H9 (cell line): ENCODE measurements around the gene CCDC40. TPM values are rescaled to one million over a fixed set of nuclear protein-coding genes. Genes with fewer than 3 reads are reported as not detected.

Experiments used
- DNase-seq: peaks from one replicate; pipeline ENCODE4 v3.0.0-alpha.2; 2017
- H2AFZ ChIP-seq: one replicate; pipeline ENCODE4 v1.6.1; 2013; ENCODE audit warnings: mild to moderate bottlenecking, low read length, control low read depth, moderate library complexity
- H2AK5ac ChIP-seq: 2 replicates; pipeline ENCODE4 v1.6.1; 2013; ENCODE audit warnings: low read length, control low read depth, mixed read lengths; ENCODE audit not compliant: insufficient read length
- H2BK120ac ChIP-seq: one replicate; pipeline ENCODE4 v1.6.1; 2013; ENCODE audit warnings: low read depth, mild to moderate bottlenecking, low read length, control low read depth, inconsistent platforms; ENCODE audit not compliant: poor library complexity, severe bottlenecking
- H2BK12ac ChIP-seq: 2 replicates; pipeline ENCODE4 v1.6.1; 2013; ENCODE audit warnings: low read length, control low read depth, mixed read lengths, low read depth; ENCODE audit not compliant: insufficient read length
- H2BK15ac ChIP-seq: 2 replicates; pipeline ENCODE4 v1.6.1; 2013; ENCODE audit warnings: low read depth, low read length, control low read depth
- H2BK20ac ChIP-seq: one replicate; pipeline ENCODE4 v1.6.1; 2013; ENCODE audit warnings: low read depth, mild to moderate bottlenecking, low read length, control low read depth, inconsistent platforms; ENCODE audit not compliant: poor library complexity, severe bottlenecking
- H2BK5ac ChIP-seq: 2 replicates; pipeline ENCODE4 v1.6.1; 2013; ENCODE audit warnings: low read length, control low read depth, mixed read lengths; ENCODE audit not compliant: insufficient read length
- H3K14ac ChIP-seq: 2 replicates; pipeline ENCODE4 v1.6.1; 2013; ENCODE audit warnings: low read length, control low read depth; ENCODE audit not compliant: insufficient read depth
- H3K18ac ChIP-seq: 2 replicates; pipeline ENCODE4 v1.6.1; 2013; ENCODE audit warnings: low read depth, mild to moderate bottlenecking, mixed read lengths, low read length, control low read depth; ENCODE audit not compliant: insufficient read length
- H3K23ac ChIP-seq: 2 replicates; pipeline ENCODE4 v1.6.1; 2013; ENCODE audit warnings: low read length, control low read depth, mixed read lengths, low read depth; ENCODE audit not compliant: insufficient read length
- H3K23me2 ChIP-seq: 2 replicates; pipeline ENCODE4 v1.6.1; 2013; ENCODE audit warnings: low read depth, mild to moderate bottlenecking, mixed read lengths, low read length, control low read depth; ENCODE audit not compliant: insufficient read length, poor library complexity, severe bottlenecking
- H3K27ac ChIP-seq: 2 replicates; pipeline ENCODE4 v1.5.1; 2013; ENCODE audit warnings: low read length, control low read depth, mixed read lengths, low read depth; ENCODE audit not compliant: insufficient read length
- H3K27me3 ChIP-seq: 2 replicates; pipeline ENCODE4 v1.6.1; 2013; ENCODE audit warnings: low read length, control low read depth, inconsistent platforms; ENCODE audit not compliant: insufficient read depth
- H3K4ac ChIP-seq: 2 replicates; pipeline ENCODE4 v1.6.1; 2013; ENCODE audit warnings: low read depth, mild to moderate bottlenecking, control low read depth, inconsistent platforms, low read length, moderate library complexity
- H3K4me1 ChIP-seq: 2 replicates; pipeline ENCODE4 v1.6.1; 2013; ENCODE audit warnings: low read length, control low read depth, inconsistent platforms; ENCODE audit not compliant: insufficient read depth
- H3K4me2 ChIP-seq: 2 replicates; pipeline ENCODE4 v1.6.1; 2013; ENCODE audit warnings: low read length, control low read depth, mixed read lengths; ENCODE audit not compliant: insufficient read length, insufficient read depth
- H3K56ac ChIP-seq: 2 replicates; pipeline ENCODE4 v1.6.1; 2013; ENCODE audit warnings: low read depth, mild to moderate bottlenecking, mixed read lengths, low read length, control low read depth; ENCODE audit not compliant: insufficient read length
- H3K79me1 ChIP-seq: 2 replicates; pipeline ENCODE4 v1.6.1; 2013; ENCODE audit warnings: low read depth, mild to moderate bottlenecking, moderate library complexity, low read length, control low read depth, inconsistent platforms; ENCODE audit not compliant: insufficient read depth, poor library complexity, severe bottlenecking
- H3K79me2 ChIP-seq: 2 replicates; pipeline ENCODE4 v1.6.1; 2013; ENCODE audit warnings: low read length, control low read depth, inconsistent platforms; ENCODE audit not compliant: insufficient read depth
- H3K9ac ChIP-seq: 2 replicates; pipeline ENCODE4 v1.6.1; 2013; ENCODE audit warnings: low read length, control low read depth, mixed read lengths; ENCODE audit not compliant: insufficient read length; ENCODE audit errors: extremely low read depth
- H3K9me3 ChIP-seq: one replicate; pipeline ENCODE4 v1.6.1; 2013; ENCODE audit warnings: low read depth, low read length, inconsistent platforms; ENCODE audit not compliant: control insufficient read depth
- H3T11ph ChIP-seq: one replicate; pipeline ENCODE4 v1.6.1; 2013; ENCODE audit warnings: mild to moderate bottlenecking, low read length, control low read depth, inconsistent platforms
- H4K20me1 ChIP-seq: one replicate; pipeline ENCODE4 v1.6.1; 2013; ENCODE audit not compliant: control insufficient read depth, insufficient read length, insufficient read depth
- H4K5ac ChIP-seq: 2 replicates; pipeline ENCODE4 v1.6.1; 2013; ENCODE audit warnings: low read depth, mild to moderate bottlenecking, mixed read lengths, low read length, control low read depth; ENCODE audit not compliant: insufficient read length
- H4K8ac ChIP-seq: replicated peaks from 2 replicates; pipeline ENCODE4 v1.6.1; 2013; ENCODE audit warnings: low read length, control low read depth, mixed read lengths, low read depth; ENCODE audit not compliant: insufficient read length
- H4K91ac ChIP-seq: 2 replicates; pipeline ENCODE4 v1.6.1; 2013; ENCODE audit warnings: low read depth, mild to moderate bottlenecking, moderate library complexity, mixed read lengths, low read length, control low read depth; ENCODE audit not compliant: insufficient read length
- H3K27ac Mint-ChIP-seq, 3 experiments: 2 replicates in 2 of 3; 3 replicates in 1 of 3; pipeline ENCODE4 v1.8.0; 2020 to 2021; ENCODE audit warnings: mixed read lengths in 3 of 3, mild to moderate bottlenecking in 1 of 3, moderate library complexity in 1 of 3
- H3K27me3 Mint-ChIP-seq: 2 replicates; pipeline ENCODE4 v1.8.0; 2021; ENCODE audit warnings: low read depth, mild to moderate bottlenecking, moderate library complexity, mixed read lengths
- H3K36me3 Mint-ChIP-seq, 3 experiments: 2 replicates in 2 of 3; 3 replicates in 1 of 3; pipeline ENCODE4 v1.8.0; 2020 to 2021; ENCODE audit warnings: low read depth in 3 of 3, mixed read lengths in 3 of 3; ENCODE audit not compliant: insufficient read depth in 1 of 3
- H3K4me1 Mint-ChIP-seq, 2 experiments: 2 replicates each; pipeline ENCODE4 v1.8.0; 2020; ENCODE audit warnings: mixed read lengths in 2 of 2
- H3K4me3 Mint-ChIP-seq, 2 experiments: 2 replicates in 1 of 2; 3 replicates in 1 of 2; pipeline ENCODE4 v1.8.0; 2020 to 2021; ENCODE audit warnings: mild to moderate bottlenecking in 2 of 2, mixed read lengths in 2 of 2, moderate library complexity in 1 of 2
- H3K9me3 Mint-ChIP-seq, 2 experiments: 2 replicates in 1 of 2; 3 replicates in 1 of 2; pipeline ENCODE4 v1.8.0; 2020; ENCODE audit warnings: mild to moderate bottlenecking in 2 of 2, mixed read lengths in 2 of 2, moderate library complexity in 1 of 2
- WGBS: extraction: QIAGEN DNeasy Blood & Tissue Kit; methylation state at CpG from one replicate; pipeline ENCODE4 v1.1.7; 2013; ENCODE audit warnings: missing lambda C conversion rate, low lambda C conversion rate, mixed read lengths; ENCODE audit not compliant: insufficient read length; ENCODE audit errors: extremely low coverage; 5-methylcytosine and 5-hydroxymethylcytosine counted together
- total RNA-seq: library from RNA; stranded (reverse); gene quantifications from 2 replicates; pipeline ENCODE4 v1.2.1, GENCODE V29; 2021
- TF ChIP-seq, protein P1 (sequence below): fragments of 200-600 bp; sonication (generic); conservative IDR thresholded peaks from 3 replicates; pipeline ENCODE4 v1.8.0; 2021; ENCODE audit warnings: antibody characterized with exemption, mild to moderate bottlenecking

Gene CCDC40
- total RNA-seq, 1 experiment from 2014 or later: 8.9 TPM

GRCh38 chr17:80024206-80024972 is 12.1 kb upstream of the CCDC40 start:
- Histone ChIP-seq H3K27me3 (no peaks in the 10 kb centered on the region), H3K27ac (no peak overlapping the region), H3T11ph (no peak overlapping the region), H3K79me2 (peaks cover 16% of the 10 kb centered on the region; the same call in 1 of the 2 replicates), H4K91ac (no peak overlapping the region), H3K18ac (no peak overlapping the region), H3K79me1 (no peaks in the 10 kb centered on the region), H3K9me3 (no peaks in the 10 kb centered on the region), H3K23me2 (no peaks in the 10 kb centered on the region), H2AK5ac (no peak overlapping the region), H3K14ac (no peak overlapping the region), H2BK15ac (no peak overlapping the region), H3K4me1 (peaks cover 3% of the 10 kb centered on the region; the same call in 1 of the 2 replicates), H3K4me2 (no peak overlapping the region), H3K23ac (no peak overlapping the region), H3K4ac (no peak overlapping the region), H2BK20ac (no peak overlapping the region), H2AFZ (no peak overlapping the region), H2BK120ac (no peak overlapping the region), H2BK12ac (no peak overlapping the region), H2BK5ac (no peak overlapping the region), H3K56ac (no peak overlapping the region), H4K8ac (no peak overlapping the region), H4K20me1 (peaks cover 10% of the 10 kb centered on the region), H3K9ac (no peak overlapping the region), H4K5ac (no peak overlapping the region)
- no peak overlapping the region for H3K27ac Mint-ChIP-seq
- DNase-seq: no peak
- no peaks in the 10 kb centered on the region for H3K27me3 Mint-ChIP-seq
- WGBS: no CpG with 5 or more reads among the region's 10 CpGs
- peaks cover 4 to 17% (median 4%) of the 10 kb centered on the region in 3 experiments; a peak in 5 of 7 replicates for H3K36me3 Mint-ChIP-seq
- H3K4me1 Mint-ChIP-seq: peaks cover 8 to 19% of the 10 kb centered on the region in 2 experiments; a peak in 3 of 4 replicates
- H3K4me3 Mint-ChIP-seq: no peak overlapping the region
- TF ChIP-seq, protein P1, sequence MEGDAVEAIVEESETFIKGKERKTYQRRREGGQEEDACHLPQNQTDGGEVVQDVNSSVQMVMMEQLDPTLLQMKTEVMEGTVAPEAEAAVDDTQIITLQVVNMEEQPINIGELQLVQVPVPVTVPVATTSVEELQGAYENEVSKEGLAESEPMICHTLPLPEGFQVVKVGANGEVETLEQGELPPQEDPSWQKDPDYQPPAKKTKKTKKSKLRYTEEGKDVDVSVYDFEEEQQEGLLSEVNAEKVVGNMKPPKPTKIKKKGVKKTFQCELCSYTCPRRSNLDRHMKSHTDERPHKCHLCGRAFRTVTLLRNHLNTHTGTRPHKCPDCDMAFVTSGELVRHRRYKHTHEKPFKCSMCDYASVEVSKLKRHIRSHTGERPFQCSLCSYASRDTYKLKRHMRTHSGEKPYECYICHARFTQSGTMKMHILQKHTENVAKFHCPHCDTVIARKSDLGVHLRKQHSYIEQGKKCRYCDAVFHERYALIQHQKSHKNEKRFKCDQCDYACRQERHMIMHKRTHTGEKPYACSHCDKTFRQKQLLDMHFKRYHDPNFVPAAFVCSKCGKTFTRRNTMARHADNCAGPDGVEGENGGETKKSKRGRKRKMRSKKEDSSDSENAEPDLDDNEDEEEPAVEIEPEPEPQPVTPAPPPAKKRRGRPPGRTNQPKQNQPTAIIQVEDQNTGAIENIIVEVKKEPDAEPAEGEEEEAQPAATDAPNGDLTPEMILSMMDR: no peak
- peaks cover 0 to 3% of the 10 kb centered on the region in 2 experiments; a peak in 1 of 5 replicates for H3K9me3 Mint-ChIP-seq
